Fibroblast of lung (primary cell): ENCODE measurements around the gene SRRM5. TPM values are rescaled to one million over a fixed set of nuclear protein-coding genes. Genes with fewer than 3 reads are reported as not detected.

Experiments used
- DNase-seq, 2 donors: peaks; one replicate each; pipeline versions ENCODE4 v3.0.0 to v3.0.0-alpha.2; 2010; ENCODE audit warnings: low read depth in 2 of 2
- H2AFZ ChIP-seq: 2 replicates; pipeline ENCODE4 v1.5.1; 2012; ENCODE audit warnings: low read length, control low read depth, inconsistent platforms
- H3K27ac ChIP-seq: 2 replicates; pipeline ENCODE4 v1.5.1; 2011; ENCODE audit warnings: low read length, control low read depth; ENCODE audit not compliant: insufficient read depth
- H3K27me3 ChIP-seq: 2 replicates; pipeline ENCODE4 v1.5.1; 2011; ENCODE audit warnings: mild to moderate bottlenecking, low read length; ENCODE audit not compliant: control insufficient read depth, insufficient read depth
- H3K36me3 ChIP-seq: 2 replicates; pipeline ENCODE4 v1.5.1; 2011; ENCODE audit warnings: low read length; ENCODE audit not compliant: control insufficient read depth, insufficient read depth
- H3K4me1 ChIP-seq: 2 replicates; pipeline ENCODE4 v1.5.1; 2011; ENCODE audit warnings: low read length; ENCODE audit not compliant: control insufficient read depth, insufficient read depth; ENCODE audit errors: extremely low read depth
- H3K4me2 ChIP-seq: 2 replicates; pipeline ENCODE4 v1.5.1; 2011; ENCODE audit warnings: low read length, control low read depth; ENCODE audit not compliant: insufficient read depth; ENCODE audit errors: extremely low read depth
- H3K4me3 ChIP-seq, 4 experiments: fragments of 200-600 bp in 1 of 4; sonication (generic) in 1 of 4; replicated peaks in 1 of 4; 2 replicates each; pipeline ENCODE4 v1.5.1; 2011 to 2016; ENCODE audit warnings: low read length in 4 of 4, low read depth in 3 of 4, mild to moderate bottlenecking in 3 of 4, control low read depth in 2 of 4, inconsistent platforms in 1 of 4, mixed read lengths in 1 of 4; ENCODE audit not compliant: insufficient read depth in 1 of 4; ENCODE audit errors: control extremely low read depth in 1 of 4
- H3K79me2 ChIP-seq: 2 replicates; pipeline ENCODE4 v1.5.1; 2012; ENCODE audit warnings: mild to moderate bottlenecking, low read length, inconsistent platforms; ENCODE audit not compliant: control insufficient read depth, insufficient read depth
- H3K9ac ChIP-seq: 2 replicates; pipeline ENCODE4 v1.5.1; 2011; ENCODE audit warnings: mild to moderate bottlenecking, low read length, control low read depth; ENCODE audit not compliant: insufficient read depth
- H3K9me3 ChIP-seq: 2 replicates; pipeline ENCODE4 v1.5.1; 2012; ENCODE audit warnings: low read depth, low read length; ENCODE audit not compliant: control insufficient read depth, insufficient read depth
- H4K20me1 ChIP-seq: 2 replicates; pipeline ENCODE4 v1.5.1; 2011; ENCODE audit warnings: low read length; ENCODE audit not compliant: control insufficient read depth, insufficient read depth; ENCODE audit errors: extremely low read depth
- CTCF ChIP-seq, 2 donors: IDR thresholded peaks in 1 of 2; conservative IDR thresholded peaks in 1 of 2; 1 replicate in 1 of 2; 2 replicates in 1 of 2; pipeline ENCODE4 v1.5.1; 2011 to 2012; ENCODE audit warnings: low read length in 2 of 2, control low read depth in 1 of 2, inconsistent platforms in 1 of 2, low read depth in 1 of 2, mild to moderate bottlenecking in 1 of 2
- EZH2 ChIP-seq: IDR thresholded peaks from 2 replicates; pipeline ENCODE4 v1.5.1; 2012; ENCODE audit warnings: low read length, control low read depth, mild to moderate bottlenecking; ENCODE audit errors: missing control alignments
- polyA plus RNA-seq, 2 donors: library from polyadenylated mRNA; depleted of rRNA in 1 of 2; stranded (reverse) in 1 of 2; unstranded in 1 of 2; fragments of >200 nt; gene quantifications; 2 replicates each; pipeline ENCODE4 v1.2.1, GENCODE V29; 2011 to 2012; ENCODE audit warnings: missing spikeins in 1 of 2
- total RNA-seq: library from RNA; depleted of rRNA; stranded (reverse); fragments of >200 nt; gene quantifications from 2 replicates; pipeline ENCODE4 v1.2.1, GENCODE V29; 2014

Gene SRRM5
- total and polyA plus RNA-seq, 2 donors (not counting 1 experiment from before 2014, with no cell fraction given): under 0.01 to 0.06 TPM

DNA sequence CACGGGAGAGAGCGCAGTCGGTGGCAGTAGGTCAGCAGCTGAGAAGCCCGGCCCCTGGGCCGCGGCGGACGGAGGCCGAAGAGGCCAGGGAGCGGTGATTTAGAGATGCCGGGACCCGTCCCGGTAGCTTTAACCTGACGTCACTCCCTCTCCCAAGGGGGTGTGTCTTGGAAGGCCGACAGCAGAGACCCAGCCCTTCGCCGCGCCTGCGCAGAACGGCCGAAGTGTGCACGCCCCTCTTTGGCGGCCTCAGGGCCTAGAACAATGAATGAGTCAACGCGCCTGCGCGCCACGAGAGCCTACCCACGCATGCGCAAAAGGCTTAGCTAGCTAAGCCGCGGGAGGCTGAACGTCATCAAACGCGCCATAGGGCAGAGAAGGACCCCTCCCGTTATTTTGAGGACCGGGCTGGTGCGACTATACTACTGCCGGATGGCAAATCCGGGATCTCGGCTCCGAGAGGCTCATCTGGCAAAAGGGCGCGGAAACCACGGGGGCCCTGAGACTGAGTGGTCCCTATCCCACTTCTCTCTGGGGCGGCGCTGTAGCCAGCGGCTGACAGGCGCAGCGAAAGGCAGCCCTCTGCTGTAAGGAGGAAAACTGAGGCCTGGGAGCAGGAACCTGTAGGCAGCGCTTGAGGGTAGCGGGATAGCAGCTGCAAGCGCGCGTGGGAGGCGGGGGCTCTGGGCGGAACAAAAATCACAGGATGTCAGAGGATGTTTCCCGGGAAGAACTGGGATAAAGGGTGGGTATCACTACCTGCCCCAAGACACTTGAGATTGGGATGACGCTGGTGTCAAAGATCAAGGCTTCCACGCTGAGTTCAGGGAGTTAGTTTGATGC is 15.7 kb upstream of the SRRM5 start, which contains the start of the genes IRGQ and ZNF576:
TSS of gene IRGQ (minus strand) at position 136 of the 843 bp plus-strand sequence. CDS start 796 bp downstream, outside the sequence.
TSS of gene ZNF576 (plus strand) at position 597 of the 843 bp plus-strand sequence. CDS start 514 bp downstream, outside the sequence.
- peaks cover 8% of the 10 kb centered on the region for H3K4me1 ChIP-seq
- TF ChIP-seq EZH2 (no peak), CTCF (conservative IDR thresholded peaks at IDR 0.05 in 1 of 2, IDR thresholded peaks at IDR 0.05 in 1 of 2; ENCODE audit: low read depth in 1 of 2, low read length in 2 of 2) (no peak)
- peak within 1 kb of the TSS; percentile 13 for H2AFZ ChIP-seq
- peak within 1 kb of the TSS; percentile 99 for H3K4me2 ChIP-seq
- peak within 1 kb of the TSS; percentile 97 for H3K27ac ChIP-seq
- H3K4me3 ChIP-seq: peak within 1 kb of the TSS; percentile 77 to 100 (median 90)
- H3K27me3 ChIP-seq: no peaks in the 10 kb centered on the region
- peaks cover 25% of the 10 kb centered on the region for H3K36me3 ChIP-seq
- DNase-seq: peak; percentile 96 to 99
- H4K20me1 ChIP-seq: no peaks in the 10 kb centered on the region
- no peaks in the 10 kb centered on the region for H3K9me3 ChIP-seq
- H3K9ac ChIP-seq: peak within 1 kb of the TSS; percentile 98
- peaks cover 42% of the 10 kb centered on the region for H3K79me2 ChIP-seq

- Histone ChIP-seq H4K20me1 (no peaks in the 10 kb centered on the region), H3K4me1 (peaks cover 8% of the 10 kb centered on the region), H3K4me3 (peak overlapping the region; percentile 64 to 100 (median 90)), H2AFZ (peak overlapping the region; percentile 13), H3K4me2 (peak overlapping the region; percentile 99), H3K79me2 (peaks cover 42% of the 10 kb centered on the region), H3K27ac (peak overlapping the region; percentile 97), H3K36me3 (peaks cover 24% of the 10 kb centered on the region), H3K9me3 (no peaks in the 10 kb centered on the region), H3K27me3 (no peaks in the 10 kb centered on the region), H3K9ac (peak overlapping the region; percentile 98)
- peak in 1 of 2 donors; percentile 14 for DNase-seq
- TF ChIP-seq EZH2 (no peak), CTCF (conservative IDR thresholded peaks at IDR 0.05 in 1 of 2, IDR thresholded peaks at IDR 0.05 in 1 of 2; ENCODE audit: low read depth in 1 of 2, low read length in 2 of 2) (no peak)
These were observed 14.9 kb upstream of the SRRM5 start for GRCh38 chr19:43596842-43597461.

DNA sequence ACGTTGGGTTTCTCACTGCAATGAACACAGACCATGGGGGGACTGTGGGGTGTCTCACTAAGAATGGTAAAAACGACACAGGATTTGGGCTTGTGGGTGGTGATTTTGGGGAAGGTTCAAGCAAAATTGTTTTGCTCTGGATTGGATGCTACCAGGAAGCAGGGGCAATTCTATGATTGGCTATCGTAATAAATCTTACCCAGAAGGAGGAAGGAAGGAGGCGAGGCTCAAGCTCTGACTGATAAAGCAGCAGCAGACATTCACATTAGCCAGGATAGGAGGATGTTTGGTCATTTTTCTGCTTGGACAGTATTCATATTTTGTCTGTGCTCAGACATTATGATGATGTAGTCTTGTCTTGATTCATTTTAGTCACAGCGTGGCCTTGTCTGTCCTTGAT is 14.0 kb upstream of the SRRM5 start:
- Histone ChIP-seq H3K27me3 (no peaks in the 10 kb centered on the region), H2AFZ (no peak overlapping the region), H3K36me3 (peaks cover 15% of the 10 kb centered on the region), H3K79me2 (peaks cover 42% of the 10 kb centered on the region), H3K4me2 (peak overlapping the region; percentile 99), H3K9me3 (no peaks in the 10 kb centered on the region), H3K9ac (no peak overlapping the region), H3K27ac (no peak overlapping the region), H3K4me1 (peaks cover 8% of the 10 kb centered on the region), H3K4me3 (peak overlapping the region in 3 of 4 experiments; percentile 27 to 100 (median 98)), H4K20me1 (no peaks in the 10 kb centered on the region)
- no peak for DNase-seq
- no peak for TF ChIP-seq EZH2
- TF ChIP-seq CTCF (conservative IDR thresholded peaks at IDR 0.05 in 1 of 2, IDR thresholded peaks at IDR 0.05 in 1 of 2; ENCODE audit: low read depth in 1 of 2, low read length in 2 of 2): no peak
